ENCODE data around the gene SHC2.

DNA sequence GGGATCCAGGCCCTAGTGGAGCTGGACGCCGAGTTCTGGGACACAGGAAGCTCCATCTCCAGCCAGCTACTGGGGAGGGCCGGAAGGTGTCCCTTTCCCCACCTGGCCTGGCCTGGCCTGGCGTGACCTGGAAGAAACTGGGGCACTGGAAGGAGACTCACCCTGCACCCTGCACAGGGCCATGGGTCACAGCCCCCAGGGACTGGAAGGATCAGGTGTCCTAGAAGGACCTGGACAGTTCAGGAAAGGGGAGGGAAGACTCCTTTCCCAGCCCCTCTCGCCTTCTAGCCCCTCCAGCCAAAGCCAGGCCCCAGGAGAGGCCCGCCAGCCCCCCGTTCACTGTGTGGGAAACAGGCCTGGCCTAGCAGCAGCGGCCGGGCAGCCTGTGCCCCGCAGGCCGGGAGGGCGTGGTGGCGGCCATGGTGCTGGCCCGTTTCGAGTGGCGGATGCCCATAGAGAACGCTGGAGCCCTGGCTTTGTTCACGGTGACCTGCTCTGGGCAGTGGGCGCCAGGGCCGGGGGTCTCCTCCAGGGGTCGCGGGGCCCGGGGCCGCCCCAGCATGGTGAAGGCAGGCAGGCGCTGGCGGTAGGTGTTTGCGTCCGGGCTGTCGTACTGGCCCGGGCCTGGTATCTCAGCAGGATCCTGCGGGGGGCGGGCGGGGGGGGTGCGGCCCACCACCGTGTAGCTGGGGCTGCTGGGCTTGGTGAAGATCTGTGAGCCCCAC is 2.8 kb upstream of the SHC2 start:
- no peak for TF ChIP-seq CTCF (IDR thresholded peaks at IDR 0.05; ENCODE audit: low read depth, low read length, poor library complexity, severe bottlenecking)
- TF ChIP-seq EZH2phosphoT487 (IDR thresholded peaks at IDR 0.05; ENCODE audit: borderline replicate concordance, low read length) = no peak
